GM21526 (cell line): ENCODE data around the gene GPN2.
"Not testable (repeated sequence)": the region's sequence is repeated elsewhere in the genome, so short reads cannot be mapped to it uniquely, and the experiment has no call there.

Experiments used
- ATAC-seq: cut with Tn5 transposase; IDR thresholded peaks from one replicate; pipeline ENCODE4 v1.9.1; 2021; ENCODE audit warnings: moderate library complexity; ENCODE audit not compliant: unreplicated experiment, low FRiP score

The GPN2 gene

GRCh38 chr1:26861286-26861701 is 28.8 kb downstream of the GPN2 start:
- no peak for ATAC-seq

DNA sequence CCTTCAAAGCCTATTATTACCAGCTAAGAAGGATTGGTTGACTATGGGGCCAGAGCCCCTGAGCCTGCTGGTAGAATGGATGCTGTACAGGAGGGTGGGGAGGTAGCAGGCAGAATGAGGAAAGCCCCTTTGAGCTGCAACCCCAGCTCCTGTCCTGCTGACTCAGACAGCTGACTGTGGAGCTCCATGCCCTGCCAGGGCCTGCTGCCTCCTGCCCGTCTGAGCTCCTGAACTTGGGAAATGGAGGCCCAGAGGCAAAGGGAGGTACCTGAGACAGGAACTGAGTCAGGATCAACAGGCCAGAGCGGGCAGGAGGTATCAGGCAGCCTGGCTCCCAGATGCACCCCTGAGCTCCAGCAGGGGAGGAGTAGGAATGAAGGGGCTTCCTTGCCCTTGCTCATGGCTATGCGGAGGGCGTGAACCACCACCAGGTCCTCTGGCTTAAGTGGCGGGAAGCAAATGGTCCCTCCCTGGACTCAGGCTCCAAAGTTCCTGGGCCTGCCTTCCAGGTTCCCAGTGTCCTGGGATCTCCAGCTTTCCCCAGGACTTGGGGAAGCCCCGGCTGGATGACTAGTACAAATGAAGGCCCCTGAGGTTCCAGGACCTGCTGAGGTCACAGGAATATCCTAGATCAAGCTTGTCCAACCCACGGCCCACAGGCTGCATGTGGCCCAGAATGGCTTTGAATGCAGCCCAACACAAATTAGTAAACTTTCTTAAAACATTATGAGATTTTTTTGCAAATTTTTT is 31.0 kb downstream of the GPN2 start:
- no peak for ATAC-seq

- no peak for ATAC-seq
These were observed 31.9 kb downstream of the GPN2 start for GRCh38 chr1:26858160-26858559.

GRCh38 chr1:26857473-26858060 is 32.5 kb downstream of the GPN2 start:
- no peak for ATAC-seq

DNA sequence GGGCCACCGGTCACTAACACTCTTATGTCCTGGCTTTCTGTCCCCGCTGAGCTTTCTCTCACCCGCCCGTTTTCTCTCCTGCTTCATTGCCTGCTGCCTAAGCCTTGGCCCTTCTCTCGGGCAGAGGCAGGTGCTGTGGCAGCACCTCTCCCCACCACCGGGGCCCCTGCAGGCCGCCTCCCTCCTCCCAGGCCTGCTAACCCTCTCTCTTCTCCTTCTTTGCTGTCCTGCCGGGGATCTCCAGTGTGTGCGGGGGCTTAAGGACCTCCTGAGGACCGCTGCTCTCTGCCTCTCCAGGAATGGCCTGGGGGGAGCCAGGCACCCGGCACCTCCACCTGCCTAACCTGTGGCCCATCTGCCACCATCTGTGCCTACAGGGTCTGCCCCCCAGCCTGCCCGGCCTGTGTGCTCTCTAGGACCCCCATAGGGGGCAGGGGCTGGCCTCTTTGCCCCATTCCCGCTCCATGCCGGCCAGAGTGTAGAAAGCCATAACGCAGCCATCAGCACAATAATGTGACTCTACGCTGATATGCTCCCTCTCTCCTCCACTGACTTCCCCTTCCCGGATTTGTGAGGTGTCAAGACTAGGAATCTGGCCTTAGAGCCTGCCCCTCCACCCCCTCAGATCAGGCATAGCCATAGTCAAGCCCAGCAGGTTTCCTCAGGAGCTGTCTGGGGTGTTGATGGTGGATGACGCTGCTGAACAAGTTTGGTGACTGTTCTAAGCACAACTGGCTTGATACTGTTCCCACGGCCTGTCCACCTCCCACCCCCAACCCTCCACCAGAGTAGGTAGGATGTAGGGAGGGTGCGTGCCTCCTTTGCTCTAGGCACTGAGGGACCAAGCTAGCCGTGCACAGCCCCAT is 33.2 kb downstream of the GPN2 start:
- ATAC-seq, result no peak

DNA sequence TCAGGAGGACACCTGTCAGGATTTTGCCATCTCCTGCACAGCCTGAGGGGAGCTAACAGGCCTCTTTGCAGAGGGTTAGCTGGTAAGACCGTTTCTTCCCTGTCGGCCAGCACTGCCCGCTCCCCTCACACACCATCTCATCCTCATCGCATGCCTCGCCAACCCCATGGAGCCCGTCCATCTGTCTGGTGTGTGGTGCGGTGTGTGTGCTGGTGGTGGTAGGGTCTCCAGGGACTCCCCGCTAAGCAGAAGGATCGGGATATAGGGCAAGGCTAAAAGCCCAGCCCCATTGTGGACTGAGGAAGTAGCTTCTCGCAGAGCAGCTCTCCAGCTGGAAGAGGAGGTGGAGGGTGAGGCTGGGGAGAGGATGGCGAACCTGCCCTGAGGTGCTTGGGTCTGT is 33.9 kb downstream of the GPN2 start:
- ATAC-seq, result no peak

GRCh38 chr1:26855636-26856035 is 34.4 kb downstream of the GPN2 start:
- ATAC-seq, result no peak

DNA sequence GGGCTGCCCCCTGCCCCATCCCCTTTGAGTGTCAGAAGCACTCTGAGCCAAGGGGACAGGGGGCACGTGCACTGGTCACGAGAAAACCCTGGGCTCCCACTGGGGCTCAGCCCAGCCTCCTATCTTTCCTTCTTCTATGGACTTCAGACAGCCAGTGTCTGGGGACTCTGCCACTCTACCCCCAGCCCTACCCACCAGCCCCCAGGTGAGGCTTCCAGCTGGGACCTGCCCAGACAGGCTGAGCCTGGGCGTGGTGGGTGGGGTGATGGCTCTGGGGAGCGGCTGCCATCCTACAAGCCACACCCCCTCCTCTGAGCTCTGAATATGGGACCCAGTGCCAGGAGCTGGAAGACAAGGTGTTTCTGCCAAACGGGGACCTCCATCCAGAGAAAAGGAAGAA is 35.2 kb downstream of the GPN2 start:
- ATAC-seq, result no peak

GRCh38 chr1:26853600-26853999 is 36.5 kb downstream of the GPN2 start:
- ATAC-seq, result no peak

DNA sequence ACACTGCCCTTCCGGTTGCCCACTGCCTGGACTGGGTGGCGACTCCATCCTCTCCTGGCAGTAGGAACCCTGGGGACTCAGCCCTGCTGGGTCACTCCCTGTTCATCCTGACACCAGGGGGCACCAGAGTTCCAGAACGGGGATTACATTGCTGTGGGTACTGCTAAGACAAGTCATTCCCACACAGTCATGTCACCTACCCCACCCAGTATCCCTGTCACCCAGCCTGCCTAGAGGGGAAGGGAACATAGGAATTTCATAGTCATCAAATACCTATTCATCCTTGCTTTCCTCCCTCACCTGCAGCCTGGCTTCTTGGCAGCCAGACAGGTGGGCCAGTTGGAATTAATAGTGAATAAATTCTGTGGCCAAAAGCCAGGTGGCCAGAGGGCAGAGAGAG is 36.9 kb downstream of the GPN2 start:
- ATAC-seq, result no peak

- no peak for ATAC-seq
These were observed 37.4 kb downstream of the GPN2 start for GRCh38 chr1:26852701-26853100.

- no peak for ATAC-seq
These were observed 38.9 kb downstream of the GPN2 start for GRCh38 chr1:26851106-26851684.

GRCh38 chr1:26848941-26849774 is 40.9 kb downstream of the GPN2 start:
- no peak for ATAC-seq

- no peak for ATAC-seq
These were observed 41.6 kb downstream of the GPN2 start for GRCh38 chr1:26848499-26848898.

- not testable (repeated sequence) for ATAC-seq
These were observed 42.3 kb downstream of the GPN2 start for GRCh38 chr1:26847826-26848225.

GRCh38 chr1:26844424-26845196 is 45.5 kb downstream of the GPN2 start:
- ATAC-seq, result no peak

DNA sequence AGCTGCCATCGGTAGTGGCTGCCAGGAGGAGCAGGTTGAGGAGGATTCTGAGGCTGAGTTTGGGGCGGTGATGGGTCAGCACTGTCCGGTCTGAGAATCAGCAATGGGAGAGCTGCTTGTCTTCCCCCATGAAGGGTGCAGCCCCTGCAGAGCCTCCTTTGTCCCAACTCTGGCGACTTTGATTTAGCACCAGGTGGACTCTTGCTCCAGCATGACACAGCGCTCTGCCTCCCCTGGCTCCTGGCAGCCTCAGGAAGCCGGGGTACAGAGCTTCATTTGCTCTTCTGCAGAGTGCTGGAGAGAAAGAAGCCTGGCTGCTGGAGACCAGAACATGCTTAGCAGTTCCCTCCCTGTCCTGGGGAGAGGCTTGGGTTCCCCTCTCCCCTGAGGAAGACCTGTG is 50.3 kb downstream of the GPN2 start:
- no peak for ATAC-seq

DNA sequence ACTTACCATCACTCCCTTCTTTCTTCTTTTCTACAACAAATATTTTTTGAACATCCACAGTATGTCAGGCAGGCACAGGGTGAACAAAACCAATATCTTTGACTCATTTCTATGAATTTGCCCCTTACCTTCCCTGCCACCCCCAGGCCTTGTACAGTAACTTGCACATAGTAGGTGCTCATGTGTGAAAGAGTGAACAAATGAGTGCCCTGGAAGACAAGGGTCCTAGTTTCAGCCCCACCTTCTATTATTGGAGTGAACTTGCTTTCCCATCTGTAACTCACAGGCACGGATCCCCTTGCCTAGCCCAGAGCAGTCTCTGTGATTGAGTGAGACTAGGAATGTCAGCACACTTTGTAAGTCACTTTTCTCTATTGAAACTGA is 50.8 kb downstream of the GPN2 start:
- no peak for ATAC-seq

DNA sequence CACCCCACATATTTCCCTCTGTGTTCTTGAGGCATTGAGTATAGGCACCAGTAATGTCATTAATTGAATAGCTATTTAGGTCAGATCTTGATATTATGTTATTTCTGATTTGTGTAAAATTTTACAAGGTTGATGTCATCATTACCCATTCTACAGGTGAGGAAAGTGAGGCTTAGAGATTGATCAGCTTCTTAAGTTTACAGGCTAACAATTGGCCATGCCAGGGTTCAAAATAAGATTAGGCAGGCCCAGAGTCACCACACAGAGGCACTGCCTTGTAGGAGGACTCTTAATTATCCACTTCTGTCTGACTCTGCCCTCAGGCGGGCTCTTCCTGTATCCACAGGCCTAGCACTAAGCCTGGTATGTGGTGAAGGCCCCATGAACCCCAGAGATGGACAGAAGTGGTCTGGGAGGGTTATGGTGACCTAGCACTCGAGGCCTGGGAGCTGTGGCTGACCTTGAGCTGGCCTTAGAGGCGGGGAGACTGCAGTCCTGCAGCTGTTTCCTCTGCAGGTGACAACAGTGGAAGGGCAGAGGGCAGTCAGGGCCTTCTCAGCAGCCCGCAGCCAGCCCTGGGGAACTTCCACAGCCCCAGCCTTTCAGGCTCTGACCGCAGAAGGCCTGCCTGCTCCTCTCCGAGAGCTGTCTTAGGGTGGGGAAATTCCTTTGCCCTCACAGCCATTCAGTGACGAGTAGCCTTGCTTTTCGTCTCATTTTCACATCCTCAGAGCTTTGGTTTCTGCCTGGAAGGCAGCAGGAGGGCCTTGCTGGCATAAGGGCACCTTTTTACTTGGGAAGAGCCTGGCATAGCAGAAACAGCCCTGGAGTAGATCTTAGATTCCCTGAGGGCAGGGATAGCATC is 51.4 kb downstream of the GPN2 start:
- ATAC-seq, result no peak
